ENCODE measurements around the gene MMP8. TPM values are rescaled to one million over a fixed set of nuclear protein-coding genes. Genes with fewer than 3 reads are reported as not detected.

The MMP8 gene
- total RNA-seq, 1 donor from 2014 or later, result not detected

DNA sequence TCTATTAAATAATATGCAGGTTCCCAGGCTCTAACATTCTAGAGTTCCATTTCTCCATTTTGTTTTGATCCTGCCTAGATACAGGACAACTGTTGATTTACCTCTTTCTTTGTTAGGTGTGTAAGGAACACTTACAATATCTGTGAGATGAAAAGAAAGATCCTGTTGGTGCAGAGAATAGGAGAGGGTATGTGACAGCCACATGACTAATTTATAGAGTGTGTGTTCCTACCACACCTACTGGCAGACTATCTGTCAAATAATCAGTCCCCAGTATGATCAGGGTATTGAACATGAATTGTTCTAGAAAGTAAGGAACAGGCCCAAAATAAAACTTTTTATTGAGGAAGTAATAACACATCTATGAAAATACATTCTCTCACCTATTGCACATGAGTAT is 45.4 kb upstream of the MMP8 start:
- no peaks in the 10 kb centered on the region for H3F3A ChIP-seq (ENCODE audit: low read depth)
- DNase-seq (ENCODE audit: low spot score), result no peak
- H3K9me3 ChIP-seq (ENCODE audit: low read depth), result no peaks in the 10 kb centered on the region
- H3K27ac ChIP-seq, result no peak overlapping the region
- H3K4me1 Mint-ChIP-seq, result peaks cover 4% of the 10 kb centered on the region
- no peaks in the 10 kb centered on the region for H3K9me3 Mint-ChIP-seq
- no peak overlapping the region for H3K4me3 ChIP-seq
- H3K27me3 Mint-ChIP-seq (ENCODE audit: insufficient read depth, low read depth), result no peaks in the 10 kb centered on the region
- no peak overlapping the region for H3K4me2 ChIP-seq
- H3K27me3 ChIP-seq, result no peaks in the 10 kb centered on the region
- no peak for TF ChIP-seq EZH2phosphoT487 (IDR thresholded peaks at IDR 0.05)
- TF ChIP-seq EZH2 (IDR thresholded peaks at IDR 0.05), result no peak
- TF ChIP-seq, protein P1, sequence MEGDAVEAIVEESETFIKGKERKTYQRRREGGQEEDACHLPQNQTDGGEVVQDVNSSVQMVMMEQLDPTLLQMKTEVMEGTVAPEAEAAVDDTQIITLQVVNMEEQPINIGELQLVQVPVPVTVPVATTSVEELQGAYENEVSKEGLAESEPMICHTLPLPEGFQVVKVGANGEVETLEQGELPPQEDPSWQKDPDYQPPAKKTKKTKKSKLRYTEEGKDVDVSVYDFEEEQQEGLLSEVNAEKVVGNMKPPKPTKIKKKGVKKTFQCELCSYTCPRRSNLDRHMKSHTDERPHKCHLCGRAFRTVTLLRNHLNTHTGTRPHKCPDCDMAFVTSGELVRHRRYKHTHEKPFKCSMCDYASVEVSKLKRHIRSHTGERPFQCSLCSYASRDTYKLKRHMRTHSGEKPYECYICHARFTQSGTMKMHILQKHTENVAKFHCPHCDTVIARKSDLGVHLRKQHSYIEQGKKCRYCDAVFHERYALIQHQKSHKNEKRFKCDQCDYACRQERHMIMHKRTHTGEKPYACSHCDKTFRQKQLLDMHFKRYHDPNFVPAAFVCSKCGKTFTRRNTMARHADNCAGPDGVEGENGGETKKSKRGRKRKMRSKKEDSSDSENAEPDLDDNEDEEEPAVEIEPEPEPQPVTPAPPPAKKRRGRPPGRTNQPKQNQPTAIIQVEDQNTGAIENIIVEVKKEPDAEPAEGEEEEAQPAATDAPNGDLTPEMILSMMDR (IDR thresholded peaks at IDR 0.05), result no peak
- H3K9ac ChIP-seq, result no peak overlapping the region
- no peaks in the 10 kb centered on the region for H4K20me1 ChIP-seq (ENCODE audit: low read depth)
- no peaks in the 10 kb centered on the region for H3K79me2 ChIP-seq (ENCODE audit: low read depth)
- H3K4me1 ChIP-seq, result peaks cover 4% of the 10 kb centered on the region
- no peak overlapping the region for H3K4me3 Mint-ChIP-seq
- H3K36me3 ChIP-seq, result no peaks in the 10 kb centered on the region
- H3K36me3 Mint-ChIP-seq, result no peaks in the 10 kb centered on the region
- H2AFZ ChIP-seq (replicated peaks), result no peak overlapping the region
- no peak overlapping the region for H3K27ac Mint-ChIP-seq

DNA sequence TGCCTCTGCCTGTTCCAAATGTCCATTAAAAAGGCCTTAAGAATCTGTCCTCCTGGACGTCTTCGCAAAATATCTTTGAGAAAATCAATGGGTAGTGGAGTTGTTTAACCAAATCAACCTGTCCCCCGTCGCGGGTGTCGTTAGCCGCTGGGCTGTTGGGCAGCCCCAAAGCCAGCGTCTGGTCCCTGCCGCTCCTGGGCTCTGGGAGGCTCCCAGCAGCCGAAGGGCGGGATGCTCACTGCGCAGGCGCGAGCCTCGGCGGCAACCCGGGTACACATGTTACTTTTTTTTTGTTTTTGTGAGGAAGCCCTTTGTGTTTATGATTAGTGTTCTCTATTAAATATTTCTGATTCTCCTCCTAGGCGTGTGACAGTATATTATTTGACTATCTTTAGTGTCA is 43.0 kb upstream of the MMP8 start:
- H3K79me2 ChIP-seq (ENCODE audit: low read depth), result no peaks in the 10 kb centered on the region
- Mint-ChIP-seq H3K4me3 (no peak overlapping the region), H3K27ac (no peak overlapping the region), H3K36me3 (no peaks in the 10 kb centered on the region), H3K4me1 (peaks cover 4% of the 10 kb centered on the region), H3K9me3 (no peaks in the 10 kb centered on the region), H3K27me3 (ENCODE audit: insufficient read depth, low read depth) (no peaks in the 10 kb centered on the region)
- no peak for DNase-seq (ENCODE audit: low spot score)
- H3F3A ChIP-seq (ENCODE audit: low read depth), result no peaks in the 10 kb centered on the region
- no peak overlapping the region for H3K9ac ChIP-seq
- peaks cover 4% of the 10 kb centered on the region for H3K4me1 ChIP-seq
- no peak overlapping the region for H3K4me3 ChIP-seq
- H3K36me3 ChIP-seq, result no peaks in the 10 kb centered on the region
- no peaks in the 10 kb centered on the region for H3K9me3 ChIP-seq (ENCODE audit: low read depth)
- H3K4me2 ChIP-seq, result no peak overlapping the region
- TF ChIP-seq, protein P1 (IDR thresholded peaks at IDR 0.05), result no peak
- TF ChIP-seq EZH2 (IDR thresholded peaks at IDR 0.05) (no peak), EZH2phosphoT487 (IDR thresholded peaks at IDR 0.05) (no peak)
- no peak overlapping the region for H3K27ac ChIP-seq
- H4K20me1 ChIP-seq (ENCODE audit: low read depth), result no peaks in the 10 kb centered on the region
- H2AFZ ChIP-seq (replicated peaks), result no peak overlapping the region
- no peaks in the 10 kb centered on the region for H3K27me3 ChIP-seq

DNA sequence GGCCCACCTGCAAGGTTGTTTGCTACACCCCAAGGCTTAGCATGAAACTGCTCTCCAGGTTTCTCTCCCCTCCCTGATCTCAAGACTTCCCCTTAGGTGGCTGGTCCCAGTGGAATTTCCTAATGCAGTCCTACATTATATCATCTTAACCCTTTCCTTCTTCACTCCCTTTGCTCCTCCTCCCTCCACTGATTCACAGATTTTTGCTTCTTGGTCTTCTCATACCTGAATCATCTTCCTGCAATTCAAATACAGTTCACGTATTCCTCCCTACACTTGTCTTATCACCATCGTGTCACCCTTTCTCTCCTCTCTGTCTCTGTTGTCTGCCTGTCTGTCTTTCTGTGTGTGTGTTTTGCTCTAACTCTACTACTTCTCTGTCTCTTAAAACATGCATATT is 38.7 kb upstream of the MMP8 start:
- H3K4me1 ChIP-seq, result peaks cover 11% of the 10 kb centered on the region
- no peak overlapping the region for H3K4me2 ChIP-seq
- TF ChIP-seq EZH2phosphoT487 (IDR thresholded peaks at IDR 0.05) (no peak), EZH2 (IDR thresholded peaks at IDR 0.05) (no peak)
- TF ChIP-seq, protein P1 (IDR thresholded peaks at IDR 0.05), result no peak
- H3K9me3 Mint-ChIP-seq, result no peaks in the 10 kb centered on the region
- H3F3A ChIP-seq (ENCODE audit: low read depth), result no peaks in the 10 kb centered on the region
- no peak overlapping the region for H2AFZ ChIP-seq (replicated peaks)
- no peaks in the 10 kb centered on the region for H3K27me3 ChIP-seq
- DNase-seq (ENCODE audit: low spot score), result no peak
- H3K27ac ChIP-seq, result no peak overlapping the region
- no peaks in the 10 kb centered on the region for H3K9me3 ChIP-seq (ENCODE audit: low read depth)
- H3K79me2 ChIP-seq (ENCODE audit: low read depth), result no peaks in the 10 kb centered on the region
- no peaks in the 10 kb centered on the region for H4K20me1 ChIP-seq (ENCODE audit: low read depth)
- peaks cover 8% of the 10 kb centered on the region for H3K4me1 Mint-ChIP-seq
- H3K9ac ChIP-seq, result no peak overlapping the region
- H3K4me3 ChIP-seq, result no peak overlapping the region
- H3K27me3 Mint-ChIP-seq (ENCODE audit: insufficient read depth, low read depth), result no peaks in the 10 kb centered on the region
- H3K36me3 ChIP-seq, result no peaks in the 10 kb centered on the region
- no peak overlapping the region for H3K27ac Mint-ChIP-seq
- no peaks in the 10 kb centered on the region for H3K36me3 Mint-ChIP-seq
- no peak overlapping the region for H3K4me3 Mint-ChIP-seq
